ENCODE measurements around the gene ZHX3.

The ZHX3 gene

GRCh38 chr20:41300383-41300782, 17.1 kb downstream of the ZHX3 start:
- Histone ChIP-seq H4K20me1 (ENCODE audit: insufficient read depth, low read length, poor library complexity, severe bottlenecking) (no peaks in the 10 kb centered on the region), H3K79me2 (ENCODE audit: insufficient read depth, low read length) (peaks cover 28% of the 10 kb centered on the region; the same call in 1 of the 2 replicates), H3K4me3 (ENCODE audit: low read length, poor library complexity, severe bottlenecking) (no peak overlapping the region), H3F3A (ENCODE audit: low read depth) (no peaks in the 10 kb centered on the region), H3K4me2 (ENCODE audit: low read depth, low read length, poor library complexity, severe bottlenecking) (no peak overlapping the region), H3K9me3 (ENCODE audit: insufficient read depth, low read depth, low read length) (no peaks in the 10 kb centered on the region), H3K9me2 (replicated peaks; ENCODE audit: low read depth, low read length) (no peaks in the 10 kb centered on the region), H2AFZ (ENCODE audit: low read length) (no peak overlapping the region), H3K27me3 (ENCODE audit: insufficient read depth, low read length, poor library complexity, severe bottlenecking) (no peaks in the 10 kb centered on the region), H3K9ac (ENCODE audit: low read depth, low read length, poor library complexity, severe bottlenecking) (no peak overlapping the region), H3K4me1 (ENCODE audit: insufficient read depth, low read length, poor library complexity, severe bottlenecking) (peaks cover 12% of the 10 kb centered on the region), H3K36me3 (ENCODE audit: insufficient read depth, low read length) (no peaks in the 10 kb centered on the region)
- TF ChIP-seq EZH2phosphoT487 (IDR thresholded peaks at IDR 0.05; ENCODE audit: borderline replicate concordance) (no peak), CTCF (conservative IDR thresholded peaks at IDR 0.05; ENCODE audit: low read length) (no peak)

GRCh38 chr20:41299899-41300298, 17.6 kb downstream of the ZHX3 start:
- H3K27me3 ChIP-seq (ENCODE audit: insufficient read depth, low read length, poor library complexity, severe bottlenecking), result no peaks in the 10 kb centered on the region
- H3K9me3 ChIP-seq (ENCODE audit: insufficient read depth, low read depth, low read length), result no peaks in the 10 kb centered on the region
- no peaks in the 10 kb centered on the region for H3K9me2 ChIP-seq (replicated peaks; ENCODE audit: low read depth, low read length)
- no peaks in the 10 kb centered on the region for H3K36me3 ChIP-seq (ENCODE audit: insufficient read depth, low read length)
- no peaks in the 10 kb centered on the region for H3F3A ChIP-seq (ENCODE audit: low read depth)
- H3K79me2 ChIP-seq (ENCODE audit: insufficient read depth, low read length), result peaks cover 24% of the 10 kb centered on the region; the same call in 1 of the 2 replicates
- TF ChIP-seq EZH2phosphoT487 (IDR thresholded peaks at IDR 0.05; ENCODE audit: borderline replicate concordance) (no peak), CTCF (conservative IDR thresholded peaks at IDR 0.05; ENCODE audit: low read length) (no peak)
- H3K4me1 ChIP-seq (ENCODE audit: insufficient read depth, low read length, poor library complexity, severe bottlenecking), result peaks cover 12% of the 10 kb centered on the region
- no peak overlapping the region for H2AFZ ChIP-seq (ENCODE audit: low read length)
- H3K9ac ChIP-seq (ENCODE audit: low read depth, low read length, poor library complexity, severe bottlenecking), result no peak overlapping the region
- H3K4me3 ChIP-seq (ENCODE audit: low read length, poor library complexity, severe bottlenecking), result no peak overlapping the region
- H3K4me2 ChIP-seq (ENCODE audit: low read depth, low read length, poor library complexity, severe bottlenecking), result no peak overlapping the region
- no peaks in the 10 kb centered on the region for H4K20me1 ChIP-seq (ENCODE audit: insufficient read depth, low read length, poor library complexity, severe bottlenecking)

DNA sequence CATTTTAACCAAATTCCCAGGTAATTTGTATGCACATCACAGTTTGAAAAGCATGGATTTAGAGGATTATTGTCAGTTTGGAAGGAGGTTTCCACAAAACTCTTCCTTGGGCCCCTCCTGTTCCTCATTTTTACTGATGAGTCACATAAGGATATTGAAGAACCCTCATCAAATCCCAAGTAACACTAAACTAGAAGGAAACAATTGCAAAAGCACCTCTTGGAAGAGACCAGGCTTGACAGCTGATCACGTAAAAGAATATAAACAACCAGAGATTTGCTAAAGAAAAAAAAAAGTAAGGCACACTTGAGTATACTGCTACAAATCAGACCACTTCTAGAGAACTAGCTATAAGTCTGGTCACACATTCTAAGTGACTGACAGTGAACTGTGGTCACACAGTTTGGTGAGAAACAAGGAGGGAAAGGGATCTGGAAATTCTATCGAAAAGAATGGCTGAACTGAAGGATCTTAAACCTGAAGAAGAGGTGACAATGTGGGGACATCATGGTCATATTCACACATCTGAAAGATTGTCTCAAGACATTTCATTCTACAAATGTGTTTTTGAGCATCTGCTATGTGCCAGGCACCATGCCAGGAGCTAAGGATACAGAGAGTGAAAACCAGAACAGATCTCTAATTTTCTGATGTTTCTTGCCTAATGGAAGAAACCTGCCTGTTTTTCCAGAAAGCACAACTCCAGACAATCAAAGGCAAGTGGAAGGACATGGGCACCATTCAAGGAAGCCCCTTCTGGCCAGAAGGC, 24.1 kb downstream of the ZHX3 start:
- no peak for TF ChIP-seq CTCF (conservative IDR thresholded peaks at IDR 0.05; ENCODE audit: low read length)
- TF ChIP-seq EZH2phosphoT487 (IDR thresholded peaks at IDR 0.05; ENCODE audit: borderline replicate concordance), result no peak
- Histone ChIP-seq H3K9me2 (replicated peaks; ENCODE audit: low read depth, low read length) (no peaks in the 10 kb centered on the region), H3K79me2 (ENCODE audit: insufficient read depth, low read length) (0 out of 2 replicates have a peak, but pooled peaks cover 6% of the 10 kb centered on the region), H3K9me3 (ENCODE audit: insufficient read depth, low read depth, low read length) (no peaks in the 10 kb centered on the region), H3K9ac (ENCODE audit: low read depth, low read length, poor library complexity, severe bottlenecking) (no peak overlapping the region), H3K4me3 (ENCODE audit: low read length, poor library complexity, severe bottlenecking) (no peak overlapping the region), H4K20me1 (ENCODE audit: insufficient read depth, low read length, poor library complexity, severe bottlenecking) (no peaks in the 10 kb centered on the region), H3K4me1 (ENCODE audit: insufficient read depth, low read length, poor library complexity, severe bottlenecking) (no peaks in the 10 kb centered on the region), H3K4me2 (ENCODE audit: low read depth, low read length, poor library complexity, severe bottlenecking) (no peak overlapping the region), H2AFZ (ENCODE audit: low read length) (no peak overlapping the region), H3F3A (ENCODE audit: low read depth) (no peaks in the 10 kb centered on the region), H3K36me3 (ENCODE audit: insufficient read depth, low read length) (no peaks in the 10 kb centered on the region), H3K27me3 (ENCODE audit: insufficient read depth, low read length, poor library complexity, severe bottlenecking) (no peaks in the 10 kb centered on the region)
